Stimulated activated CD4-positive, alpha-beta T cell treated with anti-CD3 and anti-CD28 coated beads, Interleukin-1b, Interleukin-23, amount 100 ng/mL, for 24 hours (primary cell): ENCODE results near the gene MUC16.
A peak's percentile ranks its signal among the peaks of the same experiment; 100 is the strongest.

Source experiments
- DNase-seq, 4 experiments: peaks; one replicate each; pipeline ENCODE4 v3.0.0-alpha.2; 2020; ENCODE audit warnings: low read depth in 4 of 4, low spot score in 1 of 4

The MUC16 gene

DNA sequence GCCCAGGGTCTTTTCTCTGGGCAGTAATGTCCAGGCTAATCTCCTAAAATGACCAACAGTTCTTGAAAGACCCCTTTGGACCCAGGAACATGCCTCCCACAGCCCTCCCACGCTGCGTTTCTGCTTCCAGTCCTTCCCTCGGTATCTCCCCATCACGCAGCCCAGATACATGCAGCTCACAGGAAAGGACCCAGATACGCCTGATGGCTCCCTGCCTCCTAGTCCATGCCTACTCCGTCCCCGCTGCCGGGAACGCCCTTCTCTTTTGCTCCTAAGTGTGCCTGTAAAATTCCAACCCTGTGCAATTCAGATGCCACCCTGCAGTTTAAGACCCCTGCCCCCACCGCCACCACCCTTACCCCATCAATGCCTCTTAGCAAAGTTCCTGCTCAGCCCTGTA lies 778 bp downstream of the MUC16 start:
- no peak for DNase-seq

DNA sequence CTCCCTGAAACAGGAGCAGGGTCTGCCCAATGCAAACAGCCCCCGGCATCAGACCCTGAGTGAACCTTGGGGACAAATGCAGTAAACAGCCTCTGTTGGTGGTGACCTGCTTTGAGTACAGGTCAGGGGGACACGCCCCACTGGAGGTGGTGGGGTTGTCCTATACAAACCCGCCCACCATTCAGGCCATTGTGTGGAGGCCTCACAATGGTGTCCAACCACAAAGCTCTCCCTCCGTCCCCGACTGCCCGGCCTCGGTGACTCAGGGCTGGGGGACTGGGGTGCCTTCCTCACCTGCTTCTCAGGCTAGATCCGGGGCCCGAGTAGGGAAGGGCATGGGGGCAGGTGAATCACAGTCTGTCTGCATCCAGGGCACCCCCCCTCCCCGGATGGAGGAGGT lies 1.5 kb downstream of the MUC16 start:
- DNase-seq, result no peak

DNA sequence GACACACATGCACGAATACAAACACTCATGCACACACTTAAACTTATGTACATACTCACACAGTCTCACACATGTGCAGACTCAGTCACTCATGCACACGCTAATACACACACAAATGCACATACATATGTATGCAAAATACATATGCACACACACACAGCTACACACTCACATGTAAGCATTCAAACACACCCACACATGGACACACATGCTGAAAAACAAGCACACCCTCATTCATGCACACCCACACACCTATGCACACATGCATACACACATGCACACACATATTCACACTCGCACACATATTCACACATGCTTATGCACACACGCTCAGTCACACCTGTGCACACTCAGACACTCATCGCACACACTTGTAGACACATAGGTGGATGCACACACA lies 9.3 kb downstream of the MUC16 start:
- DNase-seq, result no peak

DNA sequence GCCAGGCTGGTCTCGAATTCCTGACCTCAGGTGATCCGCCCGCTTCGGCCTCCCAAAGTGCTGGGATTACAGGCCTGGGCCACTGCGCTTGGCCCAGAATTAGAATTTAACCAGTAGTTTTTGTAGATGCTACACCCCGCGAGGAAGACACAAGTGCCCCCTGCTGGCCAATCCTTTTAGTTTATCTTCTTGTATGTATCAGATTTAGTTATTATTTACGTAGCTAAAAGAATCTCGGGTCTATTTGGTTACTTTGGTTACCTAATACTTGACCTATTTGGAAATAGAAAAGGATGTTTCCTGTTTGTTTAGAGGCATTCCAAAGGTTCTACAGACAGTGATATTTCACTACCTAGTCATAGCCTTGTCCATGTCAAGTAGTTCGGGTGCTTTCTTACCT lies 22.0 kb downstream of the MUC16 start:
- peak in 3 of 4 experiments; percentile 9 to 26 (median 13) for DNase-seq

- DNase-seq, result no peak
Measured at GRCh38 chr19:8986296-8986695, 23.9 kb downstream of the MUC16 start.

DNA sequence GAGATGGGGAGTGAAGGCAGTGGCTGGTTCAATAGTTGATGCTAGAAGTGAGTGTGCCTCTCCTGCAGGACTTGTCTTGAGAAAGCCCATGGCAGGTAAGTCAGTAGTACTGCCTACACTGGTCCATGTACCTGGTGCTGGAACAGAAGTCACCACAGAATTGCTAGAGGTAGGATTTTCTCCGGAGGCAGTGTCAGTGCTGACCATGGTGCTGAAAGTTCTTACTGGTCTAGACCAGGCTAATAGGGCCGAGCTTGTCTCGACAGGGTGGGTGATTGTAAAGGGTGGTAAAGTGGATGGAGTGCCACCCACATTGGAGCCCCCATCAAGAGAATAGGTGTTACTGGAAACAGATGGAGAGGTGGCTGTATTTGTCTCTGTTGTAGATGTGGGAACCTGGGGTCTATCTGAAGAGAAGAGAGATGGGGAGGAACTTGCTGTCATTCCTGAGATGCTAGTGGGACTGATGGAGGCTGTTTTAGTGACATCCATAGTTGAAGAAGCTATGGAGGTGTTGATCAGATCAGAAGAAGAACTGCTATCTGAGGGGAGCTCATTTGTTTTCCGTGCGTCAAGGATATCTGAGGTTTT lies 36.6 kb downstream of the MUC16 start:
- DNase-seq, result no peak

GRCh38 chr19:8965887-8966286 lies 44.3 kb downstream of the MUC16 start:
- no peak for DNase-seq
